ENCODE results near the gene SLC5A3.

DNA sequence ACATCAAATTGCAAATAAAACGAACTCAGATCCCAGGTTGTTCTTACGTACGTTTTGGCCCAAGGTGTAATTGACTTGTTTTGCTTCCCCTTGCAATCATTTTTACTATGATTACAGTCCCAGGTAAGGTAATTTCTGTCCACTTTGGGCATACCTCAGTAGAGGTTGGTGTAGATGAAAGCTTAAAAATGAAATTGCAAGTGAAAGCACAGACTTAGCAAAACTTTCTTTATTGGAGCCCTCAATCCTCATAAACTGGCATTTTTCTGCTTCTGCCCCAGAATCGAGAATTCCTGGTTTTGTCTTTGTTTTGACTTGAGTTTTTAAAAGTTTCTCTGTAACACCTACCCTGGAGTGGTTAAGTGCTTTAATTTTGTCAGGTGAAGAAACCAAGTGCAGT is 9.4 kb downstream of the SLC5A3 start:
- TF ChIP-seq POLR2AphosphoS5 (IDR thresholded peaks at IDR 0.05), result no peak
- TF ChIP-seq, protein P1, sequence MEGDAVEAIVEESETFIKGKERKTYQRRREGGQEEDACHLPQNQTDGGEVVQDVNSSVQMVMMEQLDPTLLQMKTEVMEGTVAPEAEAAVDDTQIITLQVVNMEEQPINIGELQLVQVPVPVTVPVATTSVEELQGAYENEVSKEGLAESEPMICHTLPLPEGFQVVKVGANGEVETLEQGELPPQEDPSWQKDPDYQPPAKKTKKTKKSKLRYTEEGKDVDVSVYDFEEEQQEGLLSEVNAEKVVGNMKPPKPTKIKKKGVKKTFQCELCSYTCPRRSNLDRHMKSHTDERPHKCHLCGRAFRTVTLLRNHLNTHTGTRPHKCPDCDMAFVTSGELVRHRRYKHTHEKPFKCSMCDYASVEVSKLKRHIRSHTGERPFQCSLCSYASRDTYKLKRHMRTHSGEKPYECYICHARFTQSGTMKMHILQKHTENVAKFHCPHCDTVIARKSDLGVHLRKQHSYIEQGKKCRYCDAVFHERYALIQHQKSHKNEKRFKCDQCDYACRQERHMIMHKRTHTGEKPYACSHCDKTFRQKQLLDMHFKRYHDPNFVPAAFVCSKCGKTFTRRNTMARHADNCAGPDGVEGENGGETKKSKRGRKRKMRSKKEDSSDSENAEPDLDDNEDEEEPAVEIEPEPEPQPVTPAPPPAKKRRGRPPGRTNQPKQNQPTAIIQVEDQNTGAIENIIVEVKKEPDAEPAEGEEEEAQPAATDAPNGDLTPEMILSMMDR (IDR thresholded peaks at IDR 0.05), result no peak
